Measurements from ENCODE around the gene ID4.

The ID4 gene

DNA sequence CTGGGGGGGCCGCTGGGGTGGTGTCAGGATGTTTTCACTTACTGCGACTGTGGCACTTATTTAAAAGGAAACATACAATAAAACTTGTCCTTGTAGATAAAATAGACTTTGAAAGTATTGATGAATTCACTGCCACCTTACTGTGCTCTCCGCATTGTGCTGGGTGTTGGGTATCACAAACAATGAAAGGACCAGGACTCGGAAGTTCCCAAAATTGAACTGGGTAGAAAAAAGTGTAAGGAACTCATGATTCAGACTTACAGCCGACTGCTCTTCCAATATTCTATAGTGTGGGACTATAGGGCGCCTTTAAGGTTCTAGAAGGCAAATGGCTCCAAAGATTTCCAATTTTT lies 32.1 kb upstream of the ID4 start:
- no peaks in the 10 kb centered on the region for H3K27me3 ChIP-seq (replicated peaks; ENCODE audit: control insufficient read depth, insufficient read depth, low read length)
- no peaks in the 10 kb centered on the region for H3K36me3 ChIP-seq (ENCODE audit: control insufficient read depth, insufficient read depth, low read length)
- DNase-seq (ENCODE audit: extremely low read depth, insufficient read length) = no peak
- TF ChIP-seq, protein P1, sequence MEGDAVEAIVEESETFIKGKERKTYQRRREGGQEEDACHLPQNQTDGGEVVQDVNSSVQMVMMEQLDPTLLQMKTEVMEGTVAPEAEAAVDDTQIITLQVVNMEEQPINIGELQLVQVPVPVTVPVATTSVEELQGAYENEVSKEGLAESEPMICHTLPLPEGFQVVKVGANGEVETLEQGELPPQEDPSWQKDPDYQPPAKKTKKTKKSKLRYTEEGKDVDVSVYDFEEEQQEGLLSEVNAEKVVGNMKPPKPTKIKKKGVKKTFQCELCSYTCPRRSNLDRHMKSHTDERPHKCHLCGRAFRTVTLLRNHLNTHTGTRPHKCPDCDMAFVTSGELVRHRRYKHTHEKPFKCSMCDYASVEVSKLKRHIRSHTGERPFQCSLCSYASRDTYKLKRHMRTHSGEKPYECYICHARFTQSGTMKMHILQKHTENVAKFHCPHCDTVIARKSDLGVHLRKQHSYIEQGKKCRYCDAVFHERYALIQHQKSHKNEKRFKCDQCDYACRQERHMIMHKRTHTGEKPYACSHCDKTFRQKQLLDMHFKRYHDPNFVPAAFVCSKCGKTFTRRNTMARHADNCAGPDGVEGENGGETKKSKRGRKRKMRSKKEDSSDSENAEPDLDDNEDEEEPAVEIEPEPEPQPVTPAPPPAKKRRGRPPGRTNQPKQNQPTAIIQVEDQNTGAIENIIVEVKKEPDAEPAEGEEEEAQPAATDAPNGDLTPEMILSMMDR (IDR thresholded peaks at IDR 0.05; ENCODE audit: insufficient read depth, low read length, poor library complexity, severe bottlenecking) = no peak
- H3K4me3 ChIP-seq (replicated peaks; ENCODE audit: low read depth, low read length) = no peak overlapping the region

DNA sequence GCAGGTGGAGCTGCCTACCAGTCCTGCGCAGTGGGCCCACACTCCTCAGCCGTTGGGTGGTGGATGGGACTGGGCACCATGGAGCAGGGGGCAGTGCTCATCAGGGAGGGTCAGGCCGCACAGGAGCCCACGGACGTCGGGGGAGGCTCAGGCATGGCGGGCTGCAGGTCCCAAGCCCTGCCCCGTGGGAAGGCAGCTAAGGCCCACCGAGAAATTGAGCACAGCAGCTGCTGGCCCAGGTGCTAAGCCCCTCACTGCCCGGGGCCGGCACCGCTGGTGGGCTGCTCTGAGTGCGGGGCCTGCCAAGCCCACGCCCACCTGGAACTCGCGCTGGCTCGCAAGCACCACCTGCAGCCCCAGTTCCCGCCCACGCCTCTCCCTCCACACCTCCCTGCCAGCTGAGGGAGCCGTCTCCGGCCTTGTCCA lies 30.2 kb upstream of the ID4 start:
- no peak for DNase-seq (ENCODE audit: extremely low read depth, insufficient read length)
- H3K4me3 ChIP-seq (replicated peaks; ENCODE audit: low read depth, low read length) = no peak overlapping the region
- H3K36me3 ChIP-seq (ENCODE audit: control insufficient read depth, insufficient read depth, low read length) = no peaks in the 10 kb centered on the region
- H3K27me3 ChIP-seq (replicated peaks; ENCODE audit: control insufficient read depth, insufficient read depth, low read length) = no peaks in the 10 kb centered on the region
- TF ChIP-seq, protein P1 (IDR thresholded peaks at IDR 0.05; ENCODE audit: insufficient read depth, low read length, poor library complexity, severe bottlenecking) = no peak

DNA sequence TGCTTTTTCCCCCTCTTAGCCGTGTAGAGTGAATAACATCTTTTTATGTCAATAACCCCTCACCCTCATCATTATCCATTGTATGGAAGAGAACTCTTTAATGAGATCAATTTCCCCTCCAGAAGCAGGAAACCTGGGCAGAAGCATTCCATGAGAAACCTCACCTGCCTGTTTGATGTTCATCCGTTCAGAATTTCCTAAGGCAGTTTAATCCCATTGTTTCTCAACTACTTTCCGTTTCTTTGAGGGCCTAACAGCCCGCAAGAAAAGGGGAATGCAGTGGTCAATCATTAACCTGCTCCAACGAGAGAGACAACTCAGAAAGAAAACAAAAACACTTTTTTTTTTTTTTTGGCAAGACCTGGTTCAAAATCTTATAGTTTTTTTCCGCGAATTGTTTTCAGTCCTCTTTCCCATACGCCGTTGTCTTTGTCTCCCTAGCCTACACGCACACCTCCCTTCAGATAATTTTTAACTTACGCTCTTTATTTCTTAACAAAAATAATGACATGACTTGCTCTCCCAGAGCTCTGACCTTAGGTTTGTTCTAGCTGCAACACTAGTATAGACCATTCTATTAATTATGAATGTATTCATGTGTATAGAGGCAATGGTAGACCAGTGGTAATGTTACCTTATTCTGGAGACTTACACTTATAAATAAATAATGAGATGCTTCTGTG lies 25.6 kb upstream of the ID4 start:
- no peak overlapping the region for H3K4me3 ChIP-seq (replicated peaks; ENCODE audit: low read depth, low read length)
- DNase-seq (ENCODE audit: extremely low read depth, insufficient read length) = no peak
- TF ChIP-seq, protein P1 (IDR thresholded peaks at IDR 0.05; ENCODE audit: insufficient read depth, low read length, poor library complexity, severe bottlenecking) = no peak
- no peaks in the 10 kb centered on the region for H3K27me3 ChIP-seq (replicated peaks; ENCODE audit: control insufficient read depth, insufficient read depth, low read length)
- no peaks in the 10 kb centered on the region for H3K36me3 ChIP-seq (ENCODE audit: control insufficient read depth, insufficient read depth, low read length)

DNA sequence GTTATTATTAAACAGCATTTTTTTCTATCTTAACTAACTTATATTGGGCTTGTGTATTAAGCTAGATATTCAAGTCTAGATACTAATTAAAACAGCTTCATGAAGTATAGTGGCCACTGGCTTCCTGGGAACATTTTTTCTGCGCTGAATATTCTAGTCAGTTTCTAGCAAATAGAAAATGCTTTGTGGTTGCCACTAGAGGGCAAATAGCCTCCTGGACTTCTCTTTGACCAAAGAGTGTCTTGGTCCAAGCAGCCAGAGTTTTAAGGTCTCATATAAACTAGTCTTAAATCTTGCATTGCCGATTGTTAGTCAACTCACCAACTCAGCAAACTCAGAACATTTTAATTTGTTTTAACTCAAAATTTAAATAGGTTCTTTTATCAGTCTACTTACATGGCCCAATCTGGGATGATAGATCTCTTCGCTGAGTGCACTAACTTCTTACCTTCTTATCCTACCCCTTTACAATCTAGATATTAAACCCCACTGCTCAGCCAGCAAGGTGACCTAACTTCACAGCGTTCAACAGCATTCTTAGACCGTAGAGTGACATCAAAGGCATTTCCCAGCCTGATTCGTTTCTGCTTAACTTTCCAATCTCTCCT lies 24.6 kb upstream of the ID4 start:
- Histone ChIP-seq H3K4me3 (replicated peaks; ENCODE audit: low read depth, low read length) (no peak overlapping the region), H3K36me3 (ENCODE audit: control insufficient read depth, insufficient read depth, low read length) (no peaks in the 10 kb centered on the region), H3K27me3 (replicated peaks; ENCODE audit: control insufficient read depth, insufficient read depth, low read length) (no peaks in the 10 kb centered on the region)
- DNase-seq (ENCODE audit: extremely low read depth, insufficient read length) = no peak
- TF ChIP-seq, protein P1 (IDR thresholded peaks at IDR 0.05; ENCODE audit: insufficient read depth, low read length, poor library complexity, severe bottlenecking) = peak; percentile 60

DNA sequence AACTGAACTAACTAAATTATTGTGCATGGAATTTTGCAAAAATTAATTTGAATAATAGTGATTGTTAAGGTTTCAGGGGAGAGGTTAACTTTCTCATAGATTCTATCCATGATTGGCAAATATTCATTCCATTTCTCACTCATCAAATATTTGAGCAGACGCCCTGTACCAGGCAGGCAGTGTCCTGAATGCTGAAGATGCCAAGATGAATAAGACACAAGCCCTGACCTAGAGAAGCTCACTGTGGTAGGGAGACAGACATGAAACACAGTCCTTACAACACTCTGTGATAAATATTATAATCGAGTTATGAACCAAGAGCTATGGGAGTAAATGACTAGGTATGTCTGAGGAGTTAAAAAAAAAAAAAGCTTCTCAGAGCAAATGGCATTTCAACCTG lies 18.4 kb upstream of the ID4 start:
- H3K4me3 ChIP-seq (replicated peaks; ENCODE audit: low read depth, low read length) = no peak overlapping the region
- no peaks in the 10 kb centered on the region for H3K36me3 ChIP-seq (ENCODE audit: control insufficient read depth, insufficient read depth, low read length)
- H3K27me3 ChIP-seq (replicated peaks; ENCODE audit: control insufficient read depth, insufficient read depth, low read length) = no peaks in the 10 kb centered on the region
- TF ChIP-seq, protein P1 (IDR thresholded peaks at IDR 0.05; ENCODE audit: insufficient read depth, low read length, poor library complexity, severe bottlenecking) = no peak
- DNase-seq (ENCODE audit: extremely low read depth, insufficient read length) = no peak
